Measurements from ENCODE around the gene MN1.

Gene MN1

DNA sequence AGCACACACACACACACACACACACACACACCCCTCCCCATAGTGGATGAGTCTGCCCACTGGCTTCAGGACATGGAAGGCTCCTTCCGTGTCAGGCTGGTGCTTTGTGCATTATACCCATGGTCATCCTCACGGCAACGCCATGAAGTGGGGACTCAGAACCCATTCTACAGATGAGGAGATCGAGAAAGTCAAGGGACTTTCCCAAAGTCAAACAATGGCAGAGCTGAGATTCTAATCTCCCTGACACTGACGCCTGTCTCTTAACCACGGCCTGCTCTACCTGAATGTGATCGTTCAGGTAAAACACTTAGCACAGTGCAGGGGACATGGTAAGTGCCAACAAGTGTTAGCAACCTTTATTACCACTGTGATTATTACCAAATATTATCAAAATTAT lies 4.3 kb upstream of the MN1 start:
- no peak for DNase-seq
- no peaks in the 10 kb centered on the region for H3K79me2 ChIP-seq (ENCODE audit: insufficient read depth, low read length)
- H2AFZ ChIP-seq (ENCODE audit: low read depth, low read length), result no peak overlapping the region
- no peaks in the 10 kb centered on the region for H3K36me3 ChIP-seq (ENCODE audit: insufficient read depth, low read length)
- H3K4me3 ChIP-seq (ENCODE audit: low read depth in 1 of 2, low read length in 2 of 2), result no peak overlapping the region
- H3K4me1 ChIP-seq (ENCODE audit: insufficient read depth, low read length), result no peaks in the 10 kb centered on the region
- H3K4me2 ChIP-seq (ENCODE audit: insufficient read depth, low read length), result no peak overlapping the region
- no peaks in the 10 kb centered on the region for H3K9me3 ChIP-seq (ENCODE audit: insufficient read depth, low read length, severe bottlenecking)
- peaks cover 22% of the 10 kb centered on the region for H3K27me3 ChIP-seq (ENCODE audit: insufficient read depth, low read length, poor library complexity)
- H4K20me1 ChIP-seq (ENCODE audit: insufficient read depth, low read length), result peaks cover 9% of the 10 kb centered on the region
- H3K9ac ChIP-seq (ENCODE audit: low read depth, low read length), result no peak overlapping the region
- no peak overlapping the region for H3K27ac ChIP-seq (ENCODE audit: low read length)
- no peak for ATAC-seq (ENCODE audit: insufficient read depth, low read depth)
- TF ChIP-seq CTCF (IDR thresholded peaks at IDR 0.05; ENCODE audit: borderline replicate concordance, extremely low read depth, low read length, poor library complexity, severe bottlenecking), result no peak
- TF ChIP-seq EZH2 (IDR thresholded peaks at IDR 0.05; ENCODE audit: borderline replicate concordance, low read depth, low read length, severe bottlenecking), result no peak

- Histone ChIP-seq H3K4me3 (ENCODE audit: low read depth in 1 of 2, low read length in 2 of 2) (no peak overlapping the region), H3K4me1 (ENCODE audit: insufficient read depth, low read length) (no peaks in the 10 kb centered on the region), H3K9ac (ENCODE audit: low read depth, low read length) (no peak overlapping the region), H3K27me3 (ENCODE audit: insufficient read depth, low read length, poor library complexity) (peaks cover 20% of the 10 kb centered on the region), H3K4me2 (ENCODE audit: insufficient read depth, low read length) (no peak overlapping the region), H3K27ac (ENCODE audit: low read length) (no peak overlapping the region), H3K9me3 (ENCODE audit: insufficient read depth, low read length, severe bottlenecking) (no peaks in the 10 kb centered on the region), H3K36me3 (ENCODE audit: insufficient read depth, low read length) (no peaks in the 10 kb centered on the region), H3K79me2 (ENCODE audit: insufficient read depth, low read length) (no peaks in the 10 kb centered on the region), H4K20me1 (ENCODE audit: insufficient read depth, low read length) (peaks cover 9% of the 10 kb centered on the region), H2AFZ (ENCODE audit: low read depth, low read length) (no peak overlapping the region)
- no peak for TF ChIP-seq EZH2 (IDR thresholded peaks at IDR 0.05; ENCODE audit: borderline replicate concordance, low read depth, low read length, severe bottlenecking)
- TF ChIP-seq CTCF (IDR thresholded peaks at IDR 0.05; ENCODE audit: borderline replicate concordance, extremely low read depth, low read length, poor library complexity, severe bottlenecking), result peak; percentile 75
- DNase-seq (peak; percentile 44), ATAC-seq (ENCODE audit: insufficient read depth, low read depth) (peak; percentile 81)
Measured at GRCh38 chr22:27804470-27805297, 3.1 kb upstream of the MN1 start.

DNA sequence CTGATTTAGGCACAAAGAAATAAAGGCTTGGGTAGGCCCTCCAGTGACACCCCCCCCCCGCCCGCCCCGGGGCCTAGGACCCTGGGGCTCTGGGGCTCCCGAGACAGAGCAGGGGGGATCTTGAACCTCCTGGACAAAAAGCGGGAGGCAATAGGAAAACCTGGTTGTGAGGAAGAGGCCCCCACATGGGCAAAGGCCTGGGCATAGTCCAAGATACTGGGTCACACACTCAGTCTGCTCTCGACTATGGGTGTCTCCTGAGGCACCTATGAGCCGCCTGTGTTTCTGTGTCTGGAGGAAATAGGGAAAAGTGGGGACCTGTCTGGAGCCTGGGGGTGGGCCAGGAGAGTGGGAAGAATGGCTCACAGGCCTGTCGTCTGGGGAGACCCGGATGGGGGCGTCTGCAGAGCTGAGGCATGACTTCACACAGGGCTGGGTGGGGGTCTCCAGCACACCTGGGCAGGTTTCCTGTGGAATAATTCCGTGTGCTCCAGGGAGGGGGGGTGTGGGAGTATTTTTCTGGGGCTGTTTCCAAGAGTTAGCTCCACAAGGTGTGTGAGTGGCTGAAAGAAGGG lies 2.4 kb upstream of the MN1 start:
- Histone ChIP-seq H3K27me3 (ENCODE audit: insufficient read depth, low read length, poor library complexity) (peaks cover 20% of the 10 kb centered on the region), H3K9ac (ENCODE audit: low read depth, low read length) (no peak overlapping the region), H3K36me3 (ENCODE audit: insufficient read depth, low read length) (no peaks in the 10 kb centered on the region), H3K4me1 (ENCODE audit: insufficient read depth, low read length) (no peaks in the 10 kb centered on the region), H3K27ac (ENCODE audit: low read length) (no peak overlapping the region), H3K4me3 (ENCODE audit: low read depth in 1 of 2, low read length in 2 of 2) (no peak overlapping the region), H2AFZ (ENCODE audit: low read depth, low read length) (no peak overlapping the region), H3K9me3 (ENCODE audit: insufficient read depth, low read length, severe bottlenecking) (no peaks in the 10 kb centered on the region), H3K79me2 (ENCODE audit: insufficient read depth, low read length) (no peaks in the 10 kb centered on the region), H3K4me2 (ENCODE audit: insufficient read depth, low read length) (no peak overlapping the region), H4K20me1 (ENCODE audit: insufficient read depth, low read length) (peaks cover 9% of the 10 kb centered on the region)
- DNase-seq, result no peak
- no peak for TF ChIP-seq CTCF (IDR thresholded peaks at IDR 0.05; ENCODE audit: borderline replicate concordance, extremely low read depth, low read length, poor library complexity, severe bottlenecking)
- no peak for TF ChIP-seq EZH2 (IDR thresholded peaks at IDR 0.05; ENCODE audit: borderline replicate concordance, low read depth, low read length, severe bottlenecking)
- no peak for ATAC-seq (ENCODE audit: insufficient read depth, low read depth)
